ENCODE results near the gene CARNS1. TPM values are rescaled to one million over a fixed set of nuclear protein-coding genes. Genes with fewer than 3 reads are reported as not detected.

CARNS1 gene
- total and polyA plus RNA-seq, 9 of the 15 experiments (the other 6 are each of a cell fraction or from before 2014, with no cell fraction given): 0.01 to 0.18 (median 0.06) TPM; not detected in 3

- no peak for TF ChIP-seq STAT6 (CRISPR knock-in tag; IDR thresholded peaks at IDR 0.05)
- TF ChIP-seq FOS (IDR thresholded peaks at IDR 0.05; ENCODE audit: extremely low read depth, insufficient read length): no peak
- TF ChIP-seq FOXK2 (conservative IDR thresholded peaks at IDR 0.05 in 1 of 2, IDR thresholded peaks at IDR 0.05 in 1 of 2; ENCODE audit: low read depth in 2 of 2): 0 out of 4 replicates have a peak, but pooled peaks of 1 of the 2 experiments have one; percentile 22
- peak; percentile 25; the same call in 1 of the 2 replicates for TF ChIP-seq TAL1 (IDR thresholded peaks at IDR 0.05)
- TF ChIP-seq RBM39 (optimal IDR thresholded peaks at IDR 0.05; ENCODE audit: low read depth, low read length): no peak
- no peak for TF ChIP-seq FOSL1 (tag; conservative IDR thresholded peaks at IDR 0.05)
- no peak for TF ChIP-seq CREB5 (CRISPR knock-in tag; IDR thresholded peaks at IDR 0.05)
- no peak for TF ChIP-seq ZNF318 (IDR thresholded peaks at IDR 0.05; ENCODE audit: borderline replicate concordance in 1 of 2, low read depth in 1 of 2)
- TF ChIP-seq ZNF561 (CRISPR knock-in tag; conservative IDR thresholded peaks at IDR 0.05): no peak
- TF ChIP-seq RBM34 (IDR thresholded peaks at IDR 0.05; ENCODE audit: borderline replicate concordance, insufficient read depth, low read length): no peak
- peak; percentile 46 for TF ChIP-seq E2F8 (IDR thresholded peaks at IDR 0.05; ENCODE audit: low read depth, partially characterized antibody)
Measured at GRCh38 chr11:67436459-67437081, 21.1 kb downstream of the CARNS1 start (continued).

All from K562 (cell line).